Measurements from ENCODE around the gene HOXA3. TPM values are rescaled to one million over a fixed set of nuclear protein-coding genes. Genes with fewer than 3 reads are reported as not detected.

HOXA3 gene
- total RNA-seq, 2 donors from 2014 or later = not detected

- H3K27ac ChIP-seq (ENCODE audit: low read depth, low read length) = no peak overlapping the region
- no peaks in the 10 kb centered on the region for H3K4me1 ChIP-seq (ENCODE audit: control insufficient read depth, insufficient read depth, low read length)
- no peaks in the 10 kb centered on the region for H3K9me3 Mint-ChIP-seq
- no peaks in the 10 kb centered on the region for H3K36me3 ChIP-seq (ENCODE audit: control insufficient read depth, insufficient read depth, low read length)
- H3K9ac ChIP-seq (ENCODE audit: extremely low read depth, low read length, poor library complexity, severe bottlenecking) = no peak overlapping the region
- no peak for TF ChIP-seq CTCF (conservative IDR thresholded peaks at IDR 0.05)
- WGBS, 2 experiments (ENCODE audit: insufficient coverage in 1 of 2, insufficient read length in 1 of 2) = 8 to 16% methylated on average over 9 to 20 of the region's 20 CpGs
- no peaks in the 10 kb centered on the region for H3K36me3 Mint-ChIP-seq (ENCODE audit: low read depth)
- no peaks in the 10 kb centered on the region for H3K9me3 ChIP-seq (ENCODE audit: control insufficient read depth, low read length)
- no peaks in the 10 kb centered on the region for H3K4me1 Mint-ChIP-seq
- H3K4me3 Mint-ChIP-seq = no peak overlapping the region
- peaks cover 95% of the 10 kb centered on the region for H3K27me3 Mint-ChIP-seq (ENCODE audit: insufficient read depth)
- no peak overlapping the region for H3K4me3 ChIP-seq (ENCODE audit: low read length)
- no peak overlapping the region for H3K27ac Mint-ChIP-seq
- peaks cover 97% of the 10 kb centered on the region for H3K27me3 ChIP-seq (ENCODE audit: control insufficient read depth, insufficient read depth, low read length, poor library complexity, severe bottlenecking)
- DNase-seq = no peak
These were observed 36.1 kb downstream of the HOXA3 start for GRCh38 chr7:27116031-27116961.

- Mint-ChIP-seq H3K27ac (no peak overlapping the region), H3K36me3 (ENCODE audit: low read depth) (no peaks in the 10 kb centered on the region), H3K9me3 (no peaks in the 10 kb centered on the region), H3K4me1 (peaks cover 5% of the 10 kb centered on the region), H3K27me3 (ENCODE audit: insufficient read depth) (peaks cover 95% of the 10 kb centered on the region), H3K4me3 (no peak overlapping the region)
- no peak overlapping the region for H3K9ac ChIP-seq (ENCODE audit: extremely low read depth, low read length, poor library complexity, severe bottlenecking)
- H3K4me3 ChIP-seq (ENCODE audit: low read length) = no peak overlapping the region
- TF ChIP-seq CTCF (conservative IDR thresholded peaks at IDR 0.05) = no peak
- H3K4me1 ChIP-seq (ENCODE audit: control insufficient read depth, insufficient read depth, low read length) = no peaks in the 10 kb centered on the region
- no peak overlapping the region for H3K27ac ChIP-seq (ENCODE audit: low read depth, low read length)
- peak; percentile 77 for DNase-seq
- no peaks in the 10 kb centered on the region for H3K9me3 ChIP-seq (ENCODE audit: control insufficient read depth, low read length)
- no peaks in the 10 kb centered on the region for H3K36me3 ChIP-seq (ENCODE audit: control insufficient read depth, insufficient read depth, low read length)
- H3K27me3 ChIP-seq (ENCODE audit: control insufficient read depth, insufficient read depth, low read length, poor library complexity, severe bottlenecking) = peaks cover 97% of the 10 kb centered on the region
- WGBS, 2 experiments (ENCODE audit: insufficient coverage in 1 of 2, insufficient read length in 1 of 2) = 3 to 4% methylated on average over 28 to 45 of the region's 45 CpGs
These were observed 37.0 kb downstream of the HOXA3 start for GRCh38 chr7:27115221-27116026.

- WGBS, 2 experiments (ENCODE audit: insufficient coverage in 1 of 2, insufficient read length in 1 of 2) = 0 to 6% methylated on average over 2 to 6 of the region's 6 CpGs
- no peak for TF ChIP-seq CTCF (conservative IDR thresholded peaks at IDR 0.05)
- peaks cover under 1% of the 10 kb centered on the region for H3K9me3 ChIP-seq (ENCODE audit: control insufficient read depth, low read length)
- no peak overlapping the region for H3K27ac Mint-ChIP-seq
- H3K9ac ChIP-seq (ENCODE audit: extremely low read depth, low read length, poor library complexity, severe bottlenecking) = no peak overlapping the region
- no peak for DNase-seq
- no peaks in the 10 kb centered on the region for H3K36me3 Mint-ChIP-seq (ENCODE audit: low read depth)
- no peak overlapping the region for H3K27ac ChIP-seq (ENCODE audit: low read depth, low read length)
- H3K9me3 Mint-ChIP-seq = no peaks in the 10 kb centered on the region
- H3K27me3 Mint-ChIP-seq (ENCODE audit: insufficient read depth) = peaks cover 95% of the 10 kb centered on the region
- H3K4me1 ChIP-seq (ENCODE audit: control insufficient read depth, insufficient read depth, low read length) = no peaks in the 10 kb centered on the region
- H3K36me3 ChIP-seq (ENCODE audit: control insufficient read depth, insufficient read depth, low read length) = no peaks in the 10 kb centered on the region
- H3K4me1 Mint-ChIP-seq = peaks cover 5% of the 10 kb centered on the region
- H3K4me3 Mint-ChIP-seq = no peak overlapping the region
- H3K27me3 ChIP-seq (ENCODE audit: control insufficient read depth, insufficient read depth, low read length, poor library complexity, severe bottlenecking) = peaks cover 97% of the 10 kb centered on the region
- H3K4me3 ChIP-seq (ENCODE audit: low read length) = no peak overlapping the region
These were observed 37.5 kb downstream of the HOXA3 start for GRCh38 chr7:27114881-27115220.
